IMR-90 (cell line): ENCODE data around the gene SPACA6. TPM values are rescaled to one million over a fixed set of nuclear protein-coding genes. Genes with fewer than 3 reads are reported as not detected.
A peak's percentile ranks its signal among the peaks of the same experiment; 100 is the strongest.

Experiments
- ATAC-seq: fragments of 200-7000 bp; cut with Tn5 transposase; 2 replicates; pipeline ENCODE4 v1.9.1; 2020; ENCODE audit warnings: low read depth, mild to moderate bottlenecking, moderate library complexity
- BruUV-seq: library from RNA; stranded (reverse); fragments of 400-500 nt; replicated peaks from 2 replicates; lab custom pipeline; 2021; lab: Mats Ljungman, UMichigan
- CTCF ChIA-PET: fragments of 300-600 bp; formaldehyde crosslinking; extraction: SDS; loops from one replicate; lab custom pipeline; 2021; ENCODE audit warnings: antibody characterized with exemption; lab: Yijun Ruan, JAX
- POLR2A ChIA-PET: fragments of 300-600 bp; sonication (Branson Sonifier 250); formaldehyde crosslinking; loops from one replicate; lab custom pipeline; 2022; ENCODE audit warnings: antibody characterized with exemption; ENCODE audit not compliant: unreplicated experiment; lab: Charles Lee
- DNase-seq: peaks from one replicate; pipeline ENCODE4 v3.0.0; 2013
- H2AFZ ChIP-seq: replicated peaks from 2 replicates; pipeline ENCODE3; 2013; ENCODE audit warnings: low read length, mild to moderate bottlenecking; ENCODE audit not compliant: poor library complexity
- H2AK5ac ChIP-seq: 2 replicates; pipeline ENCODE4 v1.6.1; 2013; ENCODE audit warnings: low read depth, low read length, inconsistent platforms
- H2AK9ac ChIP-seq: replicated peaks from 2 replicates; pipeline ENCODE3; 2013; ENCODE audit warnings: mild to moderate bottlenecking, low read depth, low read length, moderate library complexity; ENCODE audit not compliant: poor library complexity
- H2BK120ac ChIP-seq: 2 replicates; pipeline ENCODE4 v1.6.1; 2013; ENCODE audit warnings: low read depth, low read length, inconsistent platforms
- H2BK15ac ChIP-seq: 3 replicates; pipeline ENCODE4 v1.6.1; 2013; ENCODE audit warnings: low read depth, low read length, inconsistent platforms
- H2BK20ac ChIP-seq: 2 replicates; pipeline ENCODE4 v1.6.1; 2013; ENCODE audit warnings: low read depth, mild to moderate bottlenecking, inconsistent platforms, low read length, moderate library complexity
- H2BK5ac ChIP-seq: 2 replicates; pipeline ENCODE4 v1.6.1; 2013; ENCODE audit warnings: mild to moderate bottlenecking, low read depth, low read length, inconsistent platforms; ENCODE audit not compliant: poor library complexity, severe bottlenecking
- H3K14ac ChIP-seq: replicated peaks from 2 replicates; pipeline ENCODE4 v1.6.1; 2013; ENCODE audit warnings: low read depth, low read length, inconsistent platforms
- H3K18ac ChIP-seq: 2 replicates; pipeline ENCODE4 v1.6.1; 2013; ENCODE audit warnings: low read depth, low read length, control low read depth
- H3K23ac ChIP-seq: 2 replicates; pipeline ENCODE4 v1.6.1; 2013; ENCODE audit warnings: low read depth, low read length, inconsistent platforms
- H3K27ac ChIP-seq: 2 replicates; pipeline ENCODE4 v1.5.1; 2013; ENCODE audit warnings: mild to moderate bottlenecking, control low read depth, low read length; ENCODE audit not compliant: insufficient read depth
- H3K27me3 ChIP-seq: 2 replicates; pipeline ENCODE4 v1.6.1; 2013; ENCODE audit warnings: low read length; ENCODE audit not compliant: control insufficient read depth, insufficient read depth
- H3K36me3 ChIP-seq: 2 replicates; pipeline ENCODE4 v1.6.1; 2013; ENCODE audit warnings: low read length, mixed read lengths; ENCODE audit not compliant: control insufficient read depth, insufficient read depth
- H3K4ac ChIP-seq: 2 replicates; pipeline ENCODE4 v1.6.1; 2013; ENCODE audit warnings: low read depth, low read length, inconsistent platforms
- H3K4me1 ChIP-seq: 2 replicates; pipeline ENCODE4 v1.6.1; 2013; ENCODE audit warnings: low read length, mixed read lengths; ENCODE audit not compliant: control insufficient read depth, insufficient read depth
- H3K4me2 ChIP-seq: 2 replicates; pipeline ENCODE4 v1.6.1; 2013; ENCODE audit warnings: low read depth, mild to moderate bottlenecking, control low read depth, low read length, moderate library complexity
- H3K4me3 ChIP-seq: 2 replicates; pipeline ENCODE4 v1.5.1; 2013; ENCODE audit warnings: low read depth, mild to moderate bottlenecking, control low read depth, low read length, moderate library complexity; ENCODE audit not compliant: insufficient read depth
- H3K56ac ChIP-seq: 2 replicates; pipeline ENCODE4 v1.6.1; 2013; ENCODE audit warnings: low read length, inconsistent platforms; ENCODE audit not compliant: insufficient read depth; ENCODE audit errors: extremely low read depth
- H3K79me1 ChIP-seq, 2 experiments: 2 replicates each; pipeline ENCODE4 v1.6.1; 2013; ENCODE audit warnings: low read length in 2 of 2, inconsistent platforms in 1 of 2, low read depth in 1 of 2
- H3K9ac ChIP-seq: 2 replicates; pipeline ENCODE4 v1.6.1; 2013; ENCODE audit warnings: low read depth, low read length, control low read depth
- H3K9me1 ChIP-seq: 2 replicates; pipeline ENCODE4 v1.6.1; 2013; ENCODE audit warnings: low read length, inconsistent platforms; ENCODE audit not compliant: insufficient read depth
- H3K9me3 ChIP-seq: 2 replicates; pipeline ENCODE4 v1.6.1; 2013; ENCODE audit warnings: low read length; ENCODE audit not compliant: control insufficient read depth, insufficient read depth
- H4K20me1 ChIP-seq: 2 replicates; pipeline ENCODE4 v1.6.1; 2013; ENCODE audit warnings: low read length, inconsistent platforms; ENCODE audit not compliant: insufficient read depth
- H4K5ac ChIP-seq: 2 replicates; pipeline ENCODE4 v1.6.1; 2013; ENCODE audit warnings: mild to moderate bottlenecking, low read depth, low read length, control low read depth
- H4K8ac ChIP-seq, 2 experiments: 2 replicates each; pipeline ENCODE4 v1.6.1; 2013; ENCODE audit warnings: low read depth in 2 of 2, low read length in 2 of 2, control low read depth in 1 of 2, inconsistent platforms in 1 of 2
- H4K91ac ChIP-seq: 2 replicates; pipeline ENCODE4 v1.6.1; 2013; ENCODE audit warnings: low read depth, low read length, inconsistent platforms; ENCODE audit not compliant: insufficient read depth
- BHLHE40 ChIP-seq: fragments of 150-350 bp; IDR thresholded peaks from 2 replicates; pipeline ENCODE4 v1.6.1; 2016; ENCODE audit warnings: mild to moderate bottlenecking, low read depth, low read length
- CEBPB ChIP-seq: IDR thresholded peaks from 2 replicates; pipeline ENCODE4 v1.6.1; 2012; ENCODE audit warnings: low read depth, low read length, improper control_type of control experiment
- MAFK ChIP-seq: IDR thresholded peaks from 2 replicates; pipeline ENCODE4 v1.6.1; 2012; ENCODE audit warnings: low read depth, low read length, improper control_type of control experiment
- MAZ ChIP-seq: IDR thresholded peaks from 2 replicates; pipeline ENCODE4 v1.6.1; 2012; ENCODE audit warnings: low read depth, mild to moderate bottlenecking, low read length, improper control_type of control experiment, moderate library complexity, borderline replicate concordance
- MXI1 ChIP-seq: IDR thresholded peaks from 2 replicates; pipeline ENCODE4 v1.6.1; 2012; ENCODE audit warnings: low read depth, mild to moderate bottlenecking, low read length, moderate library complexity, borderline replicate concordance
- NFE2L2 ChIP-seq: fragments of 150-350 bp; IDR thresholded peaks from 2 replicates; pipeline ENCODE4 v1.6.1; 2016; ENCODE audit warnings: low read depth, mild to moderate bottlenecking, low read length
- POLR2A ChIP-seq: IDR thresholded peaks from 2 replicates; pipeline ENCODE4 v1.6.1; 2012; ENCODE audit warnings: mild to moderate bottlenecking, low read depth, low read length
- RCOR1 ChIP-seq: IDR thresholded peaks from 2 replicates; pipeline ENCODE4 v1.6.1; 2012; ENCODE audit warnings: mild to moderate bottlenecking, low read length, improper control_type of control experiment; ENCODE audit not compliant: insufficient replicate concordance
- RFX5 ChIP-seq: IDR thresholded peaks from 2 replicates; pipeline ENCODE4 v1.8.0; 2012; ENCODE audit warnings: low read depth, mild to moderate bottlenecking, low read length, moderate library complexity
- SMC3 ChIP-seq: fragments of 150-350 bp; IDR thresholded peaks from 2 replicates; pipeline ENCODE4 v1.6.1; 2016; ENCODE audit warnings: low read depth, mild to moderate bottlenecking, antibody characterized with exemption, low read length, moderate library complexity
- WGBS, 2 experiments: methylation state at CpG; one replicate each; pipeline versions ENCODE4 v1.1.5 to v1.1.7; 2013; ENCODE audit warnings: missing lambda C conversion rate in 2 of 2; ENCODE audit not compliant: insufficient read length in 1 of 2; ENCODE audit errors: extremely low coverage in 2 of 2; 5-methylcytosine and 5-hydroxymethylcytosine counted together
- dilution Hi-C: fragments of 300-500 bp; cut with HindIII; formaldehyde crosslinking; loops from one replicate; pipeline ENCODE4 v1.14.3; 2018; ENCODE audit warnings: low sequenced_read_pairs; ENCODE audit not compliant: unreplicated experiment
- in situ Hi-C: fragments of 300-500 bp; cut with MboI; formaldehyde crosslinking; loops from 3 replicates; pipeline ENCODE4 v1.14.3; 2019; ENCODE audit warnings: low sequenced_read_pairs, inconsistent platforms, mixed read lengths
- intact Hi-C: fragments of 100-400 bp; cut with micrococcal nuclease; formaldehyde crosslinking; loops from 2 replicates; pipeline ENCODE4 v1.10.0; 2022
- polyA plus RNA-seq, 3 experiments: library from polyadenylated mRNA; depleted of rRNA; stranded (reverse); fragments of >200 nt; gene quantifications; 2 replicates each; pipeline ENCODE4 v1.2.3, GENCODE V29; 2012; ENCODE audit warnings: low replicate concordance in 1 of 3
- total RNA-seq: library from RNA; depleted of rRNA; stranded (reverse); fragments of >200 nt; gene quantifications from 2 replicates; pipeline ENCODE4 v1.2.3, GENCODE V29; 2012

SPACA6 gene
- total and polyA plus RNA-seq, 2 of the 4 experiments (the other 2 are of a cell fraction): 1.3 to 13.6 TPM

DNA sequence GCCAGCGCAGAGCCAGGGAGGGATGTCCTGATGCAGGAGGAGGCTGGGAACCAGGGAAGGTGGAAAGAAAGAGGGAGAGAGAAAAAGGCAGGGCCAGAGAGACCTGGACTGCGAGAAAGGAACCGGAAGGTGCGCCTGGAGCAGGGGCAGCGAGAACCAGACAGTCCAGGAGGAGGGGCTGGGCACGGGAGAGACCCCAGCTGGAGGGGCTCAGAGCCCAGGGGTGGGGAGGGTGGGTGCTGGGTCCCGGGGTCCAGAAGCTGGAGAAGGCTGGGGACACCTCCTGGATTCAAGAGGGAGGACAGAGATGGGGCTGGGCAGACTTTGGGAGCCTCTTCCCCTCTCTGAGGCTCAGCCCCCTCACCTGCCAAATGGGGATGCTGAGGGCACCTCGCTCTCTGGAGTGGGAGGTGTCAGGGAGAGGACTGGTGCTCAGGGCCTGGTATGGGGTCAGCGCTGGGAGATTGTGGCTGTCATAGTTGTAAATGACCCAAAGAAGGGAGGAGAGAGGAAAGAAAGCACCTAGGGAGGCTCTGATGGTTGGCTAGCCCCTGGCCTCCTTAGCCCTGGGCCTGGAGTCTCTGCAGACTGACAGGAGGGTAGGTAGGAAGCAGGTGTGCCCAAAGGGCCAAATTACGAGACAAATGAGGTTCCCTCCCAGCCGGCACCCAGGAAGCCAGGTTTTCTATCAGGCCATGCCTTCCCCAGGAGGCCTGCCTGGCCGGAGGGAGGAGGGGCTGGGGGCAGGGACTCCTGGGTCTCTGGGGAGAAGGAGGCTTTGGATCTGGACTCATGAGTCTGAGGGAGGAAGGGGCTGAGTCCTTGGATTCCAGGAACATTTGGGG, 1.3 kb upstream of the SPACA6 start (continued):
- TF ChIP-seq RCOR1: no peak

DNA sequence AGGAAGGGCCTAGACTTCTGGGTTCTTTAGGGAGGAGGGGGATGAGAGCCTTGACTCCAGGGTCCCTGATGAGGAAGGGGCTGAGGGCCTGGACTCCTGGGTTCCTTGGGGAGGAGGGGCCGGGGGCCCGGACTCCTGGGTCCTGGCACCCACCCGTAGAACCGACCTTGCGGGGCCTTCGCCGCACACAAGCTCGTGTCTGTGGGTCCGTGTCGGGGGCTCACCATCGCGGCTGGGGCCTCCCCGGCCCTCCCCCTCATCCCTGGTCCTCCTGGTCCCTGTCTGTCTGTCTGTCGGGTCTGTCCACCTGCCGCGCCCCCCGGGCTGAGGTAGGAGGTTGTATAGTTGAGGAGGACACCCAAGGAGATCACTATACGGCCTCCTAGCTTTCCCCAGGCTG, 662 bp upstream of the SPACA6 start:
- H2BK15ac ChIP-seq: no peak overlapping the region
- H4K8ac ChIP-seq: no peak overlapping the region
- in situ Hi-C loops: no loop called here
- H3K4me3 ChIP-seq: no peak overlapping the region; the same call in 1 of the 2 replicates
- H2AFZ ChIP-seq: no peak overlapping the region
- POLR2A ChIA-PET: no interaction called here
- BruUV-seq: no TSS peak
- no peak overlapping the region for H3K56ac ChIP-seq
- peak overlapping the region; percentile 99; the same call in 1 of the 2 replicates for H3K27ac ChIP-seq
- peaks cover 15 to 65% of the 10 kb centered on the region in 2 experiments for H3K79me1 ChIP-seq
- CTCF ChIA-PET: no interaction called here
- intact Hi-C loops: no loop called here
- H3K9me1 ChIP-seq: peaks cover 10% of the 10 kb centered on the region
- no peak for TF ChIP-seq RFX5
- TF ChIP-seq CEBPB: no peak
- TF ChIP-seq POLR2A: no peak
- no peak for TF ChIP-seq SMC3
- TF ChIP-seq MAFK: no peak
- no peak for TF ChIP-seq BHLHE40
- TF ChIP-seq MXI1: no peak
- no peak for TF ChIP-seq MAZ
- no peak for TF ChIP-seq NFE2L2
- no peak overlapping the region for H3K4ac ChIP-seq
- no peak overlapping the region for H3K18ac ChIP-seq
- peaks cover 14% of the 10 kb centered on the region for H3K4me1 ChIP-seq
- H3K36me3 ChIP-seq: peaks cover 43% of the 10 kb centered on the region
- ATAC-seq (no peak), DNase-seq (no peak)
- no peak overlapping the region for H2BK120ac ChIP-seq
- no peak overlapping the region for H2BK20ac ChIP-seq
- no peaks in the 10 kb centered on the region for H3K9me3 ChIP-seq
- H3K4me2 ChIP-seq: peak overlapping the region; percentile 89; the same call in 1 of the 2 replicates
- no peak overlapping the region for H2BK5ac ChIP-seq
- no peak overlapping the region for H3K14ac ChIP-seq
- dilution Hi-C loops: no loop called here
- H2AK5ac ChIP-seq: no peak overlapping the region
- H3K27me3 ChIP-seq: no peaks in the 10 kb centered on the region
- no peak overlapping the region for H3K23ac ChIP-seq
- no peak overlapping the region for H4K5ac ChIP-seq
- H4K20me1 ChIP-seq: peaks cover 68% of the 10 kb centered on the region
- H4K91ac ChIP-seq: no peak overlapping the region
- H3K9ac ChIP-seq: peak overlapping the region; percentile 97; the same call in 1 of the 2 replicates
- WGBS, 2 experiments: no CpG with 5 or more reads among the region's 18 CpGs
- no peak overlapping the region for H2AK9ac ChIP-seq
